CD4-positive, alpha-beta memory T cell (primary cell): Measurements from ENCODE around the gene KCNIP2. TPM values are rescaled to one million over a fixed set of nuclear protein-coding genes. Genes with fewer than 3 reads are reported as not detected.
A peak's percentile ranks its signal among the peaks of the same experiment; 100 is the strongest.

ENCODE experiments used
- CTCF ChIA-PET: fragments of 350-600 bp; sonication (Branson Sonifier 250); formaldehyde crosslinking; loops from one replicate; lab custom pipeline; 2021; ENCODE audit warnings: inconsistent platforms; ENCODE audit not compliant: partially characterized antibody; lab: Charles Lee
- POLR2A ChIA-PET: fragments of 350-600 bp; sonication (Branson Sonifier 250); formaldehyde crosslinking; loops from one replicate; lab custom pipeline; 2021; ENCODE audit not compliant: partially characterized antibody; lab: Charles Lee
- DNase-seq, 5 donors: peaks; one replicate each; pipeline versions ENCODE4 v3.0.0 to v3.0.0-alpha.2; 2020 to 2022; ENCODE audit warnings: mixed read lengths in 1 of 5
- H3K27ac ChIP-seq: one replicate; pipeline ENCODE4 v1.7.0; 2013; ENCODE audit warnings: low read depth, low read length
- H3K27me3 ChIP-seq: 2 replicates; pipeline ENCODE4 v1.7.0; 2013; ENCODE audit warnings: mild to moderate bottlenecking, low read length, moderate library complexity; ENCODE audit not compliant: insufficient read depth
- H3K36me3 ChIP-seq: 2 replicates; pipeline ENCODE4 v1.7.0; 2013; ENCODE audit warnings: mild to moderate bottlenecking, low read length, moderate library complexity; ENCODE audit not compliant: insufficient read depth
- H3K4me1 ChIP-seq: 2 replicates; pipeline ENCODE4 v1.7.0; 2013; ENCODE audit warnings: mild to moderate bottlenecking, low read length, moderate library complexity; ENCODE audit not compliant: insufficient read depth
- H3K4me3 ChIP-seq, 2 donors: one replicate each; pipeline ENCODE4 v1.7.0; 2013; ENCODE audit warnings: low read length in 2 of 2, mild to moderate bottlenecking in 1 of 2
- H3K9me3 ChIP-seq, 2 donors: one replicate each; pipeline ENCODE4 v1.7.0; 2013; ENCODE audit warnings: low read length in 2 of 2, control low read depth in 1 of 2; ENCODE audit not compliant: control insufficient read depth in 1 of 2
- H3K27ac Mint-ChIP-seq, 7 donors: one replicate each; pipeline ENCODE4 v1.8.0; 2020 to 2021; ENCODE audit warnings: mixed read lengths in 7 of 7, mild to moderate bottlenecking in 6 of 7, inconsistent platforms in 3 of 7, moderate library complexity in 3 of 7
- H3K27me3 Mint-ChIP-seq, 2 donors: one replicate each; pipeline ENCODE4 v1.8.0; 2020 to 2021; ENCODE audit warnings: mixed read lengths in 2 of 2
- H3K36me3 Mint-ChIP-seq, 2 donors: one replicate each; pipeline ENCODE4 v1.8.0; 2020 to 2021; ENCODE audit warnings: mixed read lengths in 2 of 2, inconsistent platforms in 1 of 2, mild to moderate bottlenecking in 1 of 2
- H3K4me1 Mint-ChIP-seq, 4 donors: one replicate each; pipeline ENCODE4 v1.8.0; 2020 to 2021; ENCODE audit warnings: mixed read lengths in 4 of 4, mild to moderate bottlenecking in 1 of 4
- H3K4me3 Mint-ChIP-seq, 8 donors: one replicate each; pipeline ENCODE4 v1.8.0; 2020 to 2021; ENCODE audit warnings: mixed read lengths in 8 of 8, mild to moderate bottlenecking in 7 of 8, moderate library complexity in 6 of 8, inconsistent platforms in 3 of 8
- H3K9me3 Mint-ChIP-seq, 8 donors: one replicate each; pipeline ENCODE4 v1.8.0; 2020 to 2021; ENCODE audit warnings: mixed read lengths in 8 of 8, mild to moderate bottlenecking in 5 of 8, inconsistent platforms in 3 of 8, moderate library complexity in 1 of 8
- intact Hi-C: fragments of 100-400 bp; cut with micrococcal nuclease; formaldehyde crosslinking; loops from one replicate; pipeline ENCODE4 v1.15.1; 2023
- polyA plus RNA-seq, 2 donors: library from polyadenylated mRNA; unstranded; fragments of 300-500 nt; fragmentation: Illumina TruSeq; gene quantifications; one replicate each; pipeline ENCODE4 v1.2.3, GENCODE V29; 2021
- total RNA-seq, 2 experiments: library from RNA; stranded (reverse); gene quantifications; one replicate each; pipeline ENCODE4 v1.2.3, GENCODE V29; 2021

KCNIP2 gene
- total and polyA plus RNA-seq, 4 experiments from 2014 or later = 0.79 to 4.3 (median 2.3) TPM

DNA sequence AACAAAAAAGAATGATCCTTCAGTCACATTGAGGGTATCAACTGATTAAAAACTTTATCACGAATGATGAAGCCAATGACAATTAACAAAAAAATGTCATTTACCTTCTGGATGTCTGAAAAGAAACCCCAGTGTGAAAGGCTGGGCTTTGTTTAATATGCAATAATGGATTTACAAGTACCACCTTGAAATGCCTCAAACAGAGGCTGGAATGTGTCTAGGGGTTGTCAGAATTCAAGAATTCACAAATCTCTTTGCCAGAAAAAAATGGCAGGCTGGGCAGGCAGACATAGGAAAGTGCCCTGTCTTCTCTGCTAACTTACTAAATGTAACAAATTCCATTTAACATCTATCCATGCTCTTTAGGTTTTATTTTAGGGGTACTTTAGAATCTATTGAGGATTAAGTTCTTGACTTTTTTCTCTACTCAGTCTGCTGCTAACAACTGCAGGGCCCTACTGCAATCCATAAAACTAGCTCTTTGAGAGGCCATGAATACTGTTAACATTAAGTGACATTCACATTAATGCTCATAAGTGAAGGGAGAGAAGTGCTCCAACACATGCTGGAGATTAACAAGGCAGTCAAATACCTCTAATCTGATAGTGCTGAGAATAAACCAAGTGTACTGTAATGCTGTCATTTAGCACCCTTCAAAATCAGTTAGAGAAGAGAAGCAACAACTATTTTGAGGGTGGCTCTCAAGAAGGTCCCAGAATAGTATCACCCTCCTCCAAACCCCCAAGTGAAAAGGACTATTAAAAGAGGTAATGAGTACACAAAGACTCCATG is 43.1 kb upstream of the KCNIP2 start:
- Mint-ChIP-seq H3K27ac (peak overlapping the region in 2 of 7 donors; percentile 51 to 66), H3K4me3 (no peak overlapping the region), H3K4me1 (peaks cover 0 to 4% (median under 1%) of the 10 kb centered on the region in 4 donors), H3K27me3 (no peaks in the 10 kb centered on the region), H3K9me3 (no peaks in the 10 kb centered on the region), H3K36me3 (peaks cover 23 to 25% of the 10 kb centered on the region in 2 donors)
- H3K36me3 ChIP-seq = no peaks in the 10 kb centered on the region
- no peaks in the 10 kb centered on the region for H3K27me3 ChIP-seq
- H3K27ac ChIP-seq = no peak overlapping the region
- H3K4me1 ChIP-seq = no peaks in the 10 kb centered on the region
- intact Hi-C loops = no loop called here
- H3K4me3 ChIP-seq = no peak overlapping the region
- ChIA-PET CTCF (interaction anchor here (1.1 to 6.2 kb wide), 5 partner anchors 20 to 187 kb away, joined by 3 to 48 read pairs (median 4); no protein-coding TSS in a partner anchor), POLR2A (no interaction called here)
- H3K9me3 ChIP-seq = no peaks in the 10 kb centered on the region
- no peak for DNase-seq

DNA sequence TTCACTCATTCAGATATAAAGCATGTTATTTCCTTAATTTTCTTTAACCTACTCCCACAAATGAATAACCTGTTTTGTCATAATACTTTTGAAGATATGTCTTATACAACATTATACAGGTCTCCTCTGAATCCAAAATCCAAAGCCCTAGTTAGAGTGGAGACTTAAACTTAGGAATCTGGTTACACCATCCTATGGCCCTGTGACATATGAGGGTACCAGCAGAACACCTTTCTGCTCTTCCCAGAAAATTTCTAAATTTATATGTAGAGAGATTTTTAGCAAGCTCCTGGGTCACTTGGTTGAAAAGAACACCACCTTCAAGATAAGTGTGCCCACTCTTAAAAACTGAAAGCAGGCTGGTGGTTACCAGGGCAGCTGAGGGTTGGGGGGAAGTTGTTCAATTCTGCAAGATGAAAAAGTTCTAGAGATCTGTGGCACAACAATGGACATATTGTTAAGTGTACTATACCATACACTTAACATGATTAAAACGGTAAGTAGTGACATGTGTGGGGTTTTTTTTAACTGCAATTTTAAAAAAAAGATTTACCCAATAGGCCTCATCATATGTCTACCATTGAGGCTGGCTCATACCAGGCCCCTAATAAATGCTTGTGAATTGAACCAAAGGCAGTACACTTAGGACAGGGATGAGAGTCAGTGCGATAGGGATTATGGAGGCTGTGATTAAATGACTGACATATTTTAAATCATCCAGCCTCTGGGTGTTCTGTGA is 37.6 kb upstream of the KCNIP2 start:
- intact Hi-C loops = no loop called here
- Histone ChIP-seq H3K27me3 (no peaks in the 10 kb centered on the region), H3K36me3 (no peaks in the 10 kb centered on the region), H3K27ac (no peak overlapping the region), H3K4me3 (no peak overlapping the region), H3K4me1 (no peaks in the 10 kb centered on the region), H3K9me3 (no peaks in the 10 kb centered on the region)
- POLR2A ChIA-PET = no interaction called here
- DNase-seq = no peak
- H3K27me3 Mint-ChIP-seq = no peaks in the 10 kb centered on the region
- H3K9me3 Mint-ChIP-seq = no peaks in the 10 kb centered on the region
- peaks cover 18 to 27% of the 10 kb centered on the region in 2 donors for H3K36me3 Mint-ChIP-seq
- CTCF ChIA-PET = interaction anchor here (1.2 to 2.3 kb wide), 3 partner anchors 8 to 129 kb away, joined by 3 to 17 read pairs (median 6); no protein-coding TSS in a partner anchor
- H3K27ac Mint-ChIP-seq = peak overlapping the region in 1 of 7 donors; percentile 11
- no peak overlapping the region for H3K4me3 Mint-ChIP-seq
- peaks cover 0 to 7% (median 4%) of the 10 kb centered on the region in 4 donors for H3K4me1 Mint-ChIP-seq

DNA sequence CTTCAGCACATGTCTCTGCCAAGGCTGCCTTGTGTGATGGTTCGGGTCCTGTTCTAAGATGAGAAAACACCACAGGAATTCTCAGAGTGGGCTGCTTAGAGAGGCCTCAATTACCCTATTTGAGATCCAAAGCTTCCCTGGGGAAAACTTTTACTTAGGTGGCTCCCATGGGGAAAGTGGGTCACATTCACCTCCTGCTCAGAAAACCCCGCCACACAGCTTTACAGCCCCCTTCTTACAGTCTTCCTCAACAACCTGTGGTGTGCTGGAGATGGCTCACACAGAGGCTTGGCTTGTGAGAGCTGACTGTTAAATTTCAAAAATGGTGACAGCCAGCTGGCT is 36.6 kb upstream of the KCNIP2 start:
- ChIA-PET POLR2A (no interaction called here), CTCF (interaction anchor here (1.1 to 2.3 kb wide), 3 partner anchors 9 to 193 kb away, joined by 3 to 17 read pairs (median 3); no protein-coding TSS in a partner anchor)
- no peaks in the 10 kb centered on the region for H3K36me3 ChIP-seq
- Mint-ChIP-seq H3K27me3 (no peaks in the 10 kb centered on the region), H3K4me1 (peaks cover 7 to 13% (median 9%) of the 10 kb centered on the region in 4 donors), H3K27ac (peak overlapping the region in 1 of 7 donors; percentile 48), H3K9me3 (no peaks in the 10 kb centered on the region), H3K36me3 (peaks cover 19 to 23% of the 10 kb centered on the region in 2 donors), H3K4me3 (no peak overlapping the region)
- intact Hi-C loops = no loop called here
- H3K4me1 ChIP-seq = no peaks in the 10 kb centered on the region
- no peaks in the 10 kb centered on the region for H3K27me3 ChIP-seq
- no peak overlapping the region for H3K4me3 ChIP-seq
- no peak overlapping the region for H3K27ac ChIP-seq
- H3K9me3 ChIP-seq = no peaks in the 10 kb centered on the region
- DNase-seq = no peak

DNA sequence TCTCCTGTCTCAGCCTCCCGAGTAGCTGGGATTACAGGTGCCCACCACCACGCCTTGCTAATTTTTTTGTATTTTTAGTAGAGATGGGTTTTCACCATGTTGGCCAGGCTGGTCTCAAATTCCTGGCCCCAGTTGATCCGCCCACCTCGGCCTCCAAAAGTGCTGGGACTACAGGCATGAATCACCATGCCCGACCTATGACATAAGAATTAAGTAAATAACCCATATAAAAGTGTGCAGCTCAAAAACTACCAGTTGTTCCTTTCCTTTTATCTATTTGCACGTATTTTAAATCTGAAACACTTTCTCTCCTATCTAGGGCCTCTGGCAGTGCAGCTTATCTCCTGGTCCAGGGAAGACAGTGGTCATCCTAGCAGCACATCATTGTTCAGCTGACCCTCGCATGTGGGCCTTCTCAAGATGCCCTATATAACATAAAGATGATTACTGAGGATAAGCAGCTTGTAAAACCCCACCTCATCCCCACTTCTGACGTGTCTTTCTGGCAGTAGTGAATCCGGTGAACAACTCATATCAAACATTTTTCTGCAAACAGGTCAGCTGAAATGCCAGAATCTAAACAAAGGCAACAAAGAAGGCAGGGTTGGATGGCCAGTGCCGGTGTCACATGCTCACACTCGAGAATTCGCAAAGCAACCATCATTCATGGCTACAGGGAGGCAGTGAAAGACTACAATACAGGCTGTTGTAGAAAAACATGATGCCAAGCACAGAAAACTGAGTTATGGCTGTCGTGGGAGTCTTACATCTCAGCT is 36.0 kb upstream of the KCNIP2 start:
- Mint-ChIP-seq H3K36me3 (peaks cover 18 to 20% of the 10 kb centered on the region in 2 donors), H3K4me3 (no peak overlapping the region), H3K9me3 (no peaks in the 10 kb centered on the region), H3K4me1 (peaks cover 9 to 15% (median 10%) of the 10 kb centered on the region in 4 donors), H3K27ac (peak overlapping the region in 2 of 7 donors; percentile 48 to 57), H3K27me3 (no peaks in the 10 kb centered on the region)
- H3K27ac ChIP-seq = no peak overlapping the region
- POLR2A ChIA-PET = interaction anchor here (0.7 kb wide), 1 partner anchor 21 kb away, joined by 4 read pairs; no protein-coding TSS in a partner anchor
- no peaks in the 10 kb centered on the region for H3K27me3 ChIP-seq
- H3K4me3 ChIP-seq = no peak overlapping the region
- no peaks in the 10 kb centered on the region for H3K4me1 ChIP-seq
- CTCF ChIA-PET = interaction anchor here (0.7 to 2.3 kb wide), 5 partner anchors 9 to 194 kb away, joined by 3 to 17 read pairs (median 3); no protein-coding TSS in a partner anchor
- H3K9me3 ChIP-seq = no peaks in the 10 kb centered on the region
- intact Hi-C loops = no loop called here
- H3K36me3 ChIP-seq = no peaks in the 10 kb centered on the region
- DNase-seq = no peak

DNA sequence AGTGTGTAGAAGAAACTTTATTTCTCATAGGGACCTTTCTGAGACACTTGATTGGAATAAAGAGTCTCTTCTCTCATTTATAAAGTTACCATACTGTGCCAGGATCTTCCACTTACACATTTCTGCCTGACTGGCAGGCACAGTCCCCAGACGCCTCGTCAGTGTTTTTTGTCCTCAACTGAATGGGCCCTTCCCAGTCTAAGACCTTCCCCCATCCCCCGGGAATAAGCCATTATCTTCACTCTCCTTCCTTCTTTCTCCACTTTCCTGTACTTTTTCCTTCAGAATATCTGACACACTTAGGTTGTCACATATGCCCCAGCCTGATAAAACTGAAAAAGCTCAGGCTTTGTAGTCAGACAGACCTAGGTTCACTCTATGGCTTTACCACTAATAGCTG is 35.3 kb upstream of the KCNIP2 start:
- H3K4me1 Mint-ChIP-seq = peaks cover 9 to 15% (median 10%) of the 10 kb centered on the region in 4 donors
- H3K36me3 Mint-ChIP-seq = peaks cover 18% of the 10 kb centered on the region in 2 donors
- CTCF ChIA-PET = interaction anchor here (1.5 to 2.3 kb wide), 2 partner anchors 10 to 131 kb away, joined by 3 to 17 read pairs; no protein-coding TSS in a partner anchor
- intact Hi-C loops = no loop called here
- Histone ChIP-seq H3K27ac (no peak overlapping the region), H3K4me3 (no peak overlapping the region), H3K9me3 (no peaks in the 10 kb centered on the region), H3K4me1 (no peaks in the 10 kb centered on the region), H3K27me3 (no peaks in the 10 kb centered on the region), H3K36me3 (no peaks in the 10 kb centered on the region)
- no peak overlapping the region for H3K4me3 Mint-ChIP-seq
- H3K27ac Mint-ChIP-seq = peak overlapping the region in 1 of 7 donors; percentile 41
- no peak for DNase-seq
- POLR2A ChIA-PET = interaction anchor here (0.7 kb wide), 1 partner anchor 22 kb away, joined by 4 read pairs; no protein-coding TSS in a partner anchor
- H3K27me3 Mint-ChIP-seq = no peaks in the 10 kb centered on the region
- H3K9me3 Mint-ChIP-seq = no peaks in the 10 kb centered on the region

DNA sequence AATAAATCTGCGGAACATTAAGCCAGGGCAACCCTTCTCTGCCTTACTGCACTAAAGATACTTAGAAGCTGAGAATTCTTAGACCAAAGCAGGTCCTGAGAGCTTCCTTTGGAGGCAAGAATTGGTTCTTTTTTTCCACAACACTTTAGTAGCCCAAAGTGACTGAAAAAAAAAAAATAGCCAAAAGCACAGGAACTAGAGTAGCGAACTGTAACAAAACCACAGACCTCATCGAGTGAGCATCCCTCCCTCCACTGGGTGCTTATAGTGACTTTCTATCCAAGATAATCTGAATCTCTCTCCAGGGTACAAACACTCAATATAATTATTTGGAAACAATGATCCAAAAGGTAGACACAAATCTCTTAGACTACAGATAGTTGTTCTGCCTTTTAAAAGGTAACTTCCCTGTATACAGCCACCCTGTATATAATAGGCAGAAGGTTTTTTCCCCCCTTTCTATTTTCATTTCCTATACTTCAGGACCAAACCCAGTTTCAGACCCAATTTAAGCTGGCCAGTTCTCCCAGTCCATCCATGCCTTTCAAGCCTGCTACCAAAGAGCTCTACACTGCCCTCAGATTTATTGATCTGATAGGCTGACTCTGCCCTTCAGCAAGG is 31.6 kb upstream of the KCNIP2 start:
- no peaks in the 10 kb centered on the region for H3K4me1 ChIP-seq
- no peak overlapping the region for H3K4me3 Mint-ChIP-seq
- ChIA-PET POLR2A (no interaction called here), CTCF (interaction anchor here (1.2 to 1.6 kb wide), 2 partner anchors 32 to 34 kb away, joined by 3 to 6 read pairs; partner anchors contain the start of gene KCNIP2)
- no peak overlapping the region for H3K4me3 ChIP-seq
- H3K9me3 ChIP-seq = no peaks in the 10 kb centered on the region
- no peak overlapping the region for H3K27ac ChIP-seq
- intact Hi-C loops = no loop called here
- peaks cover 9 to 15% (median 10%) of the 10 kb centered on the region in 4 donors for H3K4me1 Mint-ChIP-seq
- H3K27ac Mint-ChIP-seq = peak overlapping the region in 1 of 7 donors; percentile 70
- H3K27me3 ChIP-seq = no peaks in the 10 kb centered on the region
- no peaks in the 10 kb centered on the region for H3K27me3 Mint-ChIP-seq
- H3K36me3 ChIP-seq = no peaks in the 10 kb centered on the region
- peaks cover 18 to 22% of the 10 kb centered on the region in 2 donors for H3K36me3 Mint-ChIP-seq
- H3K9me3 Mint-ChIP-seq = no peaks in the 10 kb centered on the region
- no peak for DNase-seq
